GM19043 (cell line): Measurements from ENCODE around the gene CAMKK2.
A peak's percentile ranks its signal among the peaks of the same experiment; 100 is the strongest.
"Not testable (repeated sequence)": the region's sequence is repeated elsewhere in the genome, so short reads cannot be mapped to it uniquely, and the experiment has no call there.

ENCODE experiments used
- ATAC-seq: cut with Tn5 transposase; IDR thresholded peaks from one replicate; pipeline ENCODE4 v1.9.1; 2021; ENCODE audit warnings: low read depth; ENCODE audit not compliant: unreplicated experiment

Gene CAMKK2

GRCh38 chr12:121250359-121250758 is 46.1 kb downstream of the CAMKK2 start:
- ATAC-seq, result no peak

- ATAC-seq, result peak; percentile 72
Measured at GRCh38 chr12:121248622-121249021, 47.9 kb downstream of the CAMKK2 start.

GRCh38 chr12:121246893-121247557 is 49.5 kb downstream of the CAMKK2 start:
- ATAC-seq, result no peak

DNA sequence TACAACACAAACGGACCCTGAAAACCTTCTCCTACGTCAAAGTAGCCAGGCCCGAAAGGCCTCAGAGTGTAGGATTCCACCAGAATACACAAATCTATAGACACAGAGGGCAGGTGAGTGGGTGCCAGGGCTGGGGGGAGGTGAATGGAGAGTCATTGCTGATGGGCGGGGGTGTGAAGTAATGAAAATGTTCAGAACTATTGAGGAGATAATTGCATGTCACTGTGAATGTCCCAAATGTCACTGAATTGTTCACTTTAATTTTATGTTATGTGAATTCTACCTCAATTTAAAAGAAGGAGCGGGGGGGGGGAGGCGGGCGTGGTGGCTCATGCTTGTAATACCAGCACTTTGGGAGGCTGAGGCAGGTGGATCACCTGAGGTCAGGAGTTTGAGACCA is 50.6 kb downstream of the CAMKK2 start:
- ATAC-seq, result no peak

DNA sequence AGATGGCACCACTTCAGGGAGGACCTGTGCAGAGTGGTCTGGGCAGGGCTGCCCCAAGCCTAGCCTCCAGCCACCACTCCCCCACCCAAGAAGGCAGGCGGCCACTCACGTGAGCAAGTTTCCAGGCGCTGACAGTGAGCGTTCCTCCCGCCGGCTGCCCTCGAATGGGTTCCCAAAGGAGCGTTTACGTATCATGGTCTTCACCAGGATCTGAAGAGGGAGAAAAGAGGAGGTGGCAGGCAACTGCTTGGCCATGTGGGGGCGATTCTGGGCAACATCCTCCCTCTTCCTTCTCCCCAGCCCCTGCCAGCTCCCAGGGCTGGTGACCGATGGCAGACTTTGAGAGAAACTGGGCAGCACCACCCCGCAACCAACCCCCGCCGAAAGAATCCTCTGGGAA is 51.5 kb downstream of the CAMKK2 start:
- no peak for ATAC-seq

DNA sequence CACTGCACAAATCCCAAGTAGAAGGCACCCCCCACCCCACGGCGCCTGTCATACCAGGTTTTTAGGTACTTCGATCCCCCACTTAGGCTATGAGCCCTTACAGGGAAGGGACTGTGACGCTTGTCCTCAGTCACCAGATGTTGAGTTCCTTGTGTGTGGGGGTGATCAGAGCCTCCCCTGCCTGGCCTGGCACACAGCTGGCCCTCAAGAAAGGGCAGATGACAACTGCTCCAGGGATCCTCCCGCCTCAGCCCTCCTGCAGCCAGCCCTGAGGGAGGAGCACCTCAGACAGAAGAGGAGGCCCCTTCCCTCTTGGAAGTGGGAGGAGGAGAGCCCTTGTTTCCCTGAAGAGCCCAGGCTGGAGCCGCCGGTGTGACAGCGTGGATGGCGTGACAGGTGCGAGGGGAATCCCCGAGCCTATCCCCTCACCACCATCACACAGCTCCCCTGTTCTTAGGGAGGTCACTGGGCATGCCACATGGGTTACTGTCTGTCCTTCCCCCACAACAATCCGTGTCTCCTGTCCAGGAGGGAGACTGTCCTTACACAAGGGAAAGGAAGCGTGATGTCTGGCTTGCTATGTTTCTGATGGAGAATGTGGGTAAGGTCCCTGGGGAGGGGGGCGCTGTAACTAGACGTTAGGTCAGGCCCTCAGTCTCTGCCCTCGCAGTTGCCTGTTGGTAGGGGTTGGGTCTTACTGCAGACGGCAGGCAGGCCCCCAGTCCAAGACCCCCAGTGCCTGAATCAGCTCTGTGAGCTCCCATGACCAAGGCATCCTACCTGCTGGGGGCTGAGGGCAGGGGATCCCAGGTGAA is 55.1 kb downstream of the CAMKK2 start:
- no peak for ATAC-seq

DNA sequence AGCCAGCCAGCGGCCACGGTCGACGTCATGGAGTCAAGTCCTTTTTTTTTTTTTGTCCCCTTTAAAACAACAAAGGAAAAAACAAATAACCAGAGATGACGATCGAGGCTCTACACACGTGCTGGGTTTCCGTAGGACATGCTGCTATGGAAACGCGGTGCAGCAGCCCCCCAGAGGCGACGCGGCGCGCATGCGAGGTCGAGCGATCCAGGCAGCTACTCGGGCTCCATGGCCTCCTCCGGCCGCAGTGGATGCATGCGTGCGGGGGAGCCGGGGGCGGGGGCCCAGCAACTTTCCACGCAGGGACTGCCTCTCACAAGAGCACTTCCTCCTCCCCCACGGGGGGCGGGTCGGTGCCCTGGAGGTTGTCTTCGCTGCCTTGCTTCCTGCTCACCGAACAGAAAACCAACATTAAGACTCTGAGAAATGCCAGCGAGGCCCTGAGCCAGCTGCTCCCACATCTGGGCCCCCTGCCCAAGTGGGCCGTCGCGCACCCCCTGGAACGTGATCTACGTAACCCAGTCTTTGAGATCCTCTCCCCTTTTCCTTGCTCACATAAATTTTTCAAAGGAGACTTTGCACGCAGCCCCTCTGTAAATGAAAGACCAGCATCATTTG is 55.9 kb downstream of the CAMKK2 start:
- ATAC-seq, result no peak

DNA sequence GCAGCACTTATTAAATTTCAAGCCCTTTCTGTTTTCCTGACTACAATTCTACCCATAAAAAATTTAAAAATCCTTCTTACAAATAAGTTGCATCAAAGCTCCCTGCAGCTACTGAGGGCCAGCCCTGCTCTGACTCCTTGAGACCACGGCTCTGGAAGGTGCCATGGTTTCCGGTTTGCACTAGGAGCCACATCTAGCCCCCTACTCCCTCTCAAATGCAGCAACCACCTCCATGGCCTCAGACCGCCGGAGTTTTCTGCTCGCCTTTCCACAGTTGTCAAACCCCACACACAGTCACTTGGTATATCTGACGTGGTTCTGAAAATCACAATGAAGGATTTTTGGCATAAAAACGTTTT is 56.5 kb downstream of the CAMKK2 start:
- ATAC-seq, result no peak

- no peak for ATAC-seq
Measured at GRCh38 chr12:121239351-121240061, 57.0 kb downstream of the CAMKK2 start.

DNA sequence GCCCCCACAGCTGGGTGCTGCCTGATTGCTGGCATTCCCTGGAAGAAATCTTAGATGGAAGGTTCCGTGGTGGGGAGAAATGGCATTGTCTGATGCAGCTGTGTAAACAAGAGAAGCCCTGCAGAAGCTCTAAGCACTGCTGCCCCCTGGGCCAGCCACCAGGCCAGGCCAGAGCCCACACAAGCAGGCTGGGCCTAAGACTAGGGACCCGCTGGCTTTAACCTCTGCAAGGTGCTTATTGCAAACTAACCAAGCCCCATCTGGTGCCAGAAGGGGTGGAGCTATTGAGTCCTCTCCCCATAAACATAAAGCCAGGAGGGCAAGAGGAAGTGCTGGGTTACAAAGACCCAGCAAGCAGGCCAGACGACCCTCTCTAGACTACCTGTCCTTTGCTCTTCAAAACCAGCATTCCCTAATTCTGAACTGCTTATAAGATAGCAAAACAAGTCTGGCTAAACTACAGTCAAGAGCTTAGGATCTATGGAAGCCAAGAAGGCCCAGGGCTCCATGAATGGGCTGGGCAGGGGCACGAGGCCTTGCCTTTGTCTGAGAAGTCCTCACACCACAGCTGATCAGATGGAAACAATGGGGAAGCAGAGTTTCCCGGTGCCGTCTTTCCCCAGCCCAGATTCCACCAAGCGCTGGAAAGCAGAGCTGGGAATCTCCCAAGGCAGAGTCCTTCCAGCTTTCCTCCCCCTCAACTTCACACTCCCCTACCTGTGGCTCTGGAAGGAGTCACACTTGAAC is 57.7 kb downstream of the CAMKK2 start:
- no peak for ATAC-seq

GRCh38 chr12:121238086-121238485 is 58.4 kb downstream of the CAMKK2 start:
- ATAC-seq, result no peak

DNA sequence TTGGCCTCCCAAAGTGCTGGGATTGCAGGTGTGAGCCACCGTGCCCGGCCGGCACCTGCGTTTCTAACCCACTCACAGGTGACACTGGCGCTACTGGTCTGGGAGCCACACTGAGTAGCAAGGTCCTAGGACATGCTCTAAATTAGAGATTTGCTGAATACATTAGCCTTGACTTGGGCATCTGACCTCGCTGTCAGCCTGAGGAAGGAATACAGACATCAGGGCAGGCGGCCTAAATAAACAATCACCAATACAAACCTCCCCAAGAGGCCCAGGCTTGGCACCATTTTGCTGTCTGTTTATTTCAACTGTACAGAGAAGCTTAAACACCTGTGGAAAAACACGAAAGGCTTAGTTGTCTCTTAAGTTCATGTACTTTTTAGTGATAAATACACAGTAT is 59.1 kb downstream of the CAMKK2 start:
- ATAC-seq, result no peak

DNA sequence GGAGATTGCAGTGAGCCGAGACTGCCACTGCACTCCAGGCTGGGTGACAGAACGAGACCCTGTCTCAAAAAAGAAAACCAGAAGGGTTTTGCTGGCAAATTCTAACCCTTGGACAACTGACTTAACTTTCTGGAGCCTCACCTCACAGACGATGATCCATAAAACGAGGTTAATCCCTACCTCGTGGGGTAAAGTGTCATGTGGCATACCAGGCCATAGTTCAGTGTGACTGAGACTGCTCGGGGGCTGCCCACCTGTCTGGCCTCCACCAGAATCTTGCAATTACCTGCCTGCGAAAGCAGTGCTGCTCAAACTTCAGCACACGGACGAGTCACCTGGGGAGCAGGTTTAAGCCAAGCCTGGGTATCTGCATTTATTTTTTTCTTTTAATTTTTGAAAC is 59.7 kb downstream of the CAMKK2 start:
- no peak for ATAC-seq

- no peak for ATAC-seq
Measured at GRCh38 chr12:121233628-121234020, 62.9 kb downstream of the CAMKK2 start.

DNA sequence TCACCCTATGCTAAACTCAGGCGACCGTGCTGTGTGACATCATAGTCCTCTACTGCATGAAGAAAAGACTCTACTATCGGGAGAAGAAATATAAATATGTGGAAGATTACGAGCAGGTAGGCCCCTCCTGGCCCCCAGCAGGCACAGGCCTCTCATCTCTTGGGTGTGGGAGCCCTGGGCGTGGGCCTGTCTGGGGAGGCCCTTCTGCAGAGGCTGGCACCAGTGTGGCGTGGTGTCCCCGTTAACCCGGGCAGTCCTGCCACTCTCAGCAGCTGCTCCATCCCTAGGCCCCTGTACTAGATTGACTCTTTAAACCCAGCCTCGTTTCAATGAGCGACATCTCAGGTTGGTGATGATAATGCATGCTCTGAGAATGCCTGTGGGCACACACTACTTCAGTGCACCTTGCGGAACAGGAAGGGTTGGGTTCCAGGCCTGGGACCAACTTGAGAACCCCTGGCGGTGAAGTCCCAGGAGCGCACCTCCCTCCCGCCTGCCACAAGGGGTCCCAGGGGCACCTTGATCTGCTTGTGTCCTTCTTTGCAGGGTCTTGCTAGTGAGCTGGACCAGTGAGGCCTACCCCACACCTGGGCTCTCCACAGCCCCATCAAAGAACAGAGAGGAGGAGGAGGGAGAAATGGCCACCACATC is 63.4 kb downstream of the CAMKK2 start:
- ATAC-seq, result no peak

- ATAC-seq, result no peak
Measured at GRCh38 chr12:121232163-121232562, 64.3 kb downstream of the CAMKK2 start.

DNA sequence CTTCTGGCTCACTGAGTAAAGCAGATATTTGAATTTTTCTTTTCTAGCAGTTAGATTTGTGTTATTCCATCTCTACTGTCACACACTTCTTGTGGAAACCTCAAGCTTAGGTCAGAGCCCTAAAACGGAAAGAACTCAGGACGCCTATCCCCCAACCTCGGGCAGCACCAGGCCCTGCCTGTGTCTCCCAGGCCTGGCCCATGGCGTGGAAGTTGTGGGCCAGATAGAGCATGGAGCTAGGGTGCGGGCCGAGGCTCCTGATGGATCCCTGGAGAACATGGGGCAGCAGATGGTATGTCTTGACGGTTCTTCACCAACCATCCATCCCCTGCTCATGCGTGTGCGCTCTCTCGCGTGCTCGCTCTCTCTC is 66.0 kb downstream of the CAMKK2 start:
- no peak for ATAC-seq

DNA sequence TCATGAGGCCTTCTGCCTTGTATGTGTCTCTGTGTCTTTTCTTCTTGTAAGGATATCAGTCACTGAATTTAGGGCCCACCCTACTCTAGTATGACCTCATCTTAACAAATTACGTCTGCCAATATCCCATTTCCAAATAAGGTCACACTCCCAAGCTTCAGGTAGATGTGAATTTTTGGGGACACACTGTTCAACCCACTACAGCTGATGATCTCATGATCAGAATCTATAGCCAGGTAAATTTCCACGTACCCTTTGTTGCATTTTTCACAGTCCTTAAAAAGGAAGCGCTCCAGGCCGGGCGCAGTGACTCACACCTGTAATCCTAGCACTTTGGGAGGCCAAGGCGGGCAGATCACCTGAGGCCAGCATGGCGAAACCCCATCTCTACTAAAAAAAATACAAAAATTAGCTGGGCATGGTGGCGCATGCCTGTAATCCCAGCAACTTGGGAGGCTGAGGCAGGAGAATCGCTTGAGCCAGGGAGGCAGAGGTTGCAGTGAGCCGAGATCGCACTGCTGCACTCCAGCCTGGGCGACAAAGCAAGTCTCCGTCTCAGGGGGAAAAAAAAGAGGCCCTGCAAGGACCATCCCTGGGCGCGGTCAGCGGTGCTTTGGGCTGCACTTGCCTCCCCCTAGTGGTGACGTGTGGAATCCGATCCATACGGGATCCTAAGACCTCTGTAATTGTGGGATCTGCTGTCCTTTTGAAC is 66.5 kb downstream of the CAMKK2 start:
- ATAC-seq, result not testable (repeated sequence)

- ATAC-seq, result no peak
Measured at GRCh38 chr12:121228919-121229665, 67.4 kb downstream of the CAMKK2 start.
